CD4-positive, alpha-beta T cell treated with Interleukin-15 for 1 hour (primary cell): ENCODE results near the gene CST7.
"Not testable (repeated sequence)": the region's sequence is repeated elsewhere in the genome, so short reads cannot be mapped to it uniquely, and the experiment has no call there.

Experiments used
- DNase-seq: peaks from one replicate; pipeline ENCODE4 v3.0.0-alpha.2; 2020

Gene CST7, protein sequence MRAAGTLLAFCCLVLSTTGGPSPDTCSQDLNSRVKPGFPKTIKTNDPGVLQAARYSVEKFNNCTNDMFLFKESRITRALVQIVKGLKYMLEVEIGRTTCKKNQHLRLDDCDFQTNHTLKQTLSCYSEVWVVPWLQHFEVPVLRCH

DNA sequence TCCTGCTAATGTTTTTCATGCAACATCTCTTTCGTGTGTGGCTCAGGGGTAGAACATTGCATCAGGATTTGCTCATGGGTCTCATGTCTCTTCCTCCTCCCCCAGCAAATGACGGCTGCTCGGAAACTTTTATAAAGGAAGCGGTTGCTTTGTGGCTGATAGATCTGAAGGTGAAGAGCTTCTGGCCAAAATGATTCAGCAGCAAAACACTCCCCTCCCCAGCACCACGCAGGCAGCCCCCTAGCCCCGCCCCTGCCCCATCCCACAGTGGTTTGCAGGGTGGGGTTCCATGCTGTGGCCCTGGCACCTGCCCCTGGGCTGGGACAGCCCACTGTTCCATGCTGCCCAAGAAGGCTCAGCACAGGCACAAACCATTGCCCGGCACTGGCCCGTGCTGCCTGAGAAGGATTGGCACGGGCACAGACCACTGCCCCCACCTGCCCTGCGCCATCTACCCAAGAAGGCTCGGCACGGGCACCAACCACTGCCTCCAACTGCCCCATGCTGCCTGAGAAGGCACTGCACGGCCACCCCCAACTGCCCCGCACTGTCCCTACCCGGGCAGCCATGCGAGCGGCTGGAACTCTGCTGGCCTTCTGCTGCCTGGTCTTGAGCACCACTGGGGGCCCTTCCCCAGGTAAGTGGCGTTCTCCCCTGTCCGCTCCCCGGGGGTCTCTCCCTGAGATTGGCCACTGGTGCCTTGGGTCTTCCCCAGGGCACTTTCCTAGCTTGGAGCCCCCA, at the start of gene CST7:
TSS of gene CST7 (plus strand) at position 331 of the 741 bp plus-strand sequence. CDS start at position 568, 237 bp downstream.
- peak; percentile 85 for DNase-seq

DNA sequence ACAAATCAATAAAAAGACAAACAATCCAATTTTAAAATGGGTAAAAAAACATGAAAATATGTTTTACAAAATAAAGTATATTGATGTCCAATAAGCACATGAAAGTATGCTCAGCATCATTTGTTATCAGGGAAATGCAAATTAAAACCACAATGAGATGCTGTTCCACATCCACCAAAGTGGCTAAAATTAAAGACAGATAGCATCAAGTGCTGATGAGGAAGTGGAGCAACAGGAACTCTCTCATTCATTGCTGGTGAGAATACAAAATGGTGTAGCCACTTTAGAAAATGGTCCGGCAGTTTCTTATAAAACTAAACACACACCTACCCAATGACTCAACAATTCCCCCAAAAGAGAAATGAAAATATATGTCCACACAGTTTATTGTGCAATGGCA, 42.3 kb upstream of the CST7 start:
- no peak for DNase-seq

DNA sequence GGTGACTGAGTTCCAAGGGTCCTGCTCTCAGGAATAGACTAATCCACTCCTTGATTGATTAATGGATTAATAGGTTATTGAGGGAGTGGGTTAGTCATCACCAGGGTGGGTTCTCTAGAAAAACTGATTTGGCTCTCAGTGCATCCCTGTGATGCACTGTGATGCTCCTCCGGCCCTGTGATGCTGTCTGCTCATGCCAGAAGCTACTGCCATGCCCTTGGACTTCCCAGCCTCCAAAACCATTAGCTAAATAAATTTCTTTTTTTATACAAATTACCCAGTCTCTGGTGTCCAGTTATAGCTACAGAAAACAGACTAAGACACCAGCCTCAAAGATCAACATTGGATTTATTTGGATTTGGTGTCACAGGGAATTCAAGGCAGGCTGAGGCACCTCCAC, 40.4 kb upstream of the CST7 start:
- DNase-seq, result no peak

DNA sequence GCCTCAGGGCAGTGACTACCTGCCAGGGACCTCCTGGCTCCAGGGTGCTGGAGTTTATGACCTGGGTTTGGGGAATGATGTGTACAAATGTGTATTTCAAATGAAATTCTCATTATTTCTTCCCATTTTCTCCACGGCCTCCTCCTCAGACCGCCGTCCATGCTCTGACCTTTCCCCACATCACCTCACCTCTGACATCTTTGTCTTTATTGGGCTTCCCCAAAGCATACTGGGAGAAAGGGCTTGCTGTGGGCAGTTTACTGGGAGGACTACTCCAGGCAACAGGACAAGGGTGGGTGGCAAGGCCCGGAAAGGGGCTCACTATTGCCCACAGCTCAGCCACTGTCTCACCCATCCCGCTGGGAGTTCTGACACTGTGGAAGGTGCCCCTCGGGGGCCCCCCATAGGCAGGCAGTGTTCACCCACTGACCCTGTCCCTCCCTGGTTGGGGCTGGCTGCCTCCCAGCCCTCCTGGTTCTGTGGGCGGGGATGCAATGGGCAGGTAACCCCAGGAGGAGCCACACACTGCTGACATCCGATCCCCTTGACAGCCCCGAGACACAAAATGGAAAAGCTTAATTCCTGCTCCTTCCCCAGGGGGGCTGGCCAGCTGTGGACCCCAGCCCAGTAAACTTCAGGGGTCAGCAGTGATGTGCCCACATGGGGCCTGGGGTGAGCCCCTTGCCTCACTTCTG, 39.8 kb upstream of the CST7 start:
- no peak for DNase-seq

DNA sequence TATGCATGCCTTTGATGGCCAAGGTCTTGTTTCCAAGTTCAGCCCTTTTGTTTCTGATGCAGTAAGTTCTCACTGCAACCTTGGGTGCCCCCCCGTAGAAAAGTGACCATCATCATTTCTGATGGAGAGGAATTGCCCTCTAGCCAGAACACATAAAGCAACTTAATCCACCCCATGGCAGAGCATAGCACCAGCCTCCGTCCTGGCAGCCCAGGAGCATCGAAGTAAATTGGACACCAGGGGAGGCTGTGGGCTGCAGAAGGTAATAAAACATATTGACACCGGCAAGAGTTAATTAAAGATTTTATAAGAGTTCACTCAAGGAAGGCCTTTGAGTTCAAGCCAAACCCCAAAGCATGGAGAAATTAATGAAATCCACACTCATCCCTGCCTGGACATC, 39.2 kb upstream of the CST7 start:
- no peak for DNase-seq

DNA sequence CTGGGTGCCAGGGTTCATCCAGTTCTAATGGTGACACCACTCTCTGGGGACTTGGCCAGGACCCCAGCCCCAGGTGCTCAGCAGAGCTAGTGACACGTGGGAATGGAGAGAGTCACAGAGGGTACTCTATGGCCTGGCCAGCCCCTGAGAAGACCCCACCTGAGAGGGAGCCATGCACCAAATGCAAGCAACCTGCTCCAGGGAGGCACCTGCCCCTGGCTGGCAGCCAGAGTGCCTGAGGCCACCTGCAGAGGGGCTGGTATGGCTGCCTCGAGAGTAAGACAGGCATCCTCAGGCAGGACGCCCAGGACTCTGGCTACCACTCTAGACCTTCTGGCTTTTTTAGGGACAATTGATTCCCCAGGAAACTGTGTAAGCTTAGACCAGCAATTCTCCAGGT, 38.6 kb upstream of the CST7 start:
- DNase-seq, result no peak

DNA sequence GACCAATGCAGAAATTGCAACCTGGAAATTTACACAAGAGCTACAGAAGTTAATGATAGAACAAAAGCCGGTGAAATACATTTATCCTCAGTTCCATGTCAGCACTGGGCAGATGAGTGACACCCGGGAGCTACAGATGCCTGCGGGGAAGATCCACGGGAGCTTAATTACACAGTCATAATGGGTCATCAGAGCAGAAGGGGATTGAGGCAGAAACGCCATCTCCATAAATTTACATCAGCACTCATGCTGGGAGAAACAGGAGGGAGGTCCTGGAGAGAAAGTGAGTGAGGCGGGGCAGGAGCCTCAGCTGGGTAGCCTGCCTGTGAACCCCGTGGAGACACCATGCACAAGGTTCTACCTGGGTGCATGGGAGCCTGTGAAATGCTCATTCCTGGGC, 37.6 kb upstream of the CST7 start:
- no peak for DNase-seq

DNA sequence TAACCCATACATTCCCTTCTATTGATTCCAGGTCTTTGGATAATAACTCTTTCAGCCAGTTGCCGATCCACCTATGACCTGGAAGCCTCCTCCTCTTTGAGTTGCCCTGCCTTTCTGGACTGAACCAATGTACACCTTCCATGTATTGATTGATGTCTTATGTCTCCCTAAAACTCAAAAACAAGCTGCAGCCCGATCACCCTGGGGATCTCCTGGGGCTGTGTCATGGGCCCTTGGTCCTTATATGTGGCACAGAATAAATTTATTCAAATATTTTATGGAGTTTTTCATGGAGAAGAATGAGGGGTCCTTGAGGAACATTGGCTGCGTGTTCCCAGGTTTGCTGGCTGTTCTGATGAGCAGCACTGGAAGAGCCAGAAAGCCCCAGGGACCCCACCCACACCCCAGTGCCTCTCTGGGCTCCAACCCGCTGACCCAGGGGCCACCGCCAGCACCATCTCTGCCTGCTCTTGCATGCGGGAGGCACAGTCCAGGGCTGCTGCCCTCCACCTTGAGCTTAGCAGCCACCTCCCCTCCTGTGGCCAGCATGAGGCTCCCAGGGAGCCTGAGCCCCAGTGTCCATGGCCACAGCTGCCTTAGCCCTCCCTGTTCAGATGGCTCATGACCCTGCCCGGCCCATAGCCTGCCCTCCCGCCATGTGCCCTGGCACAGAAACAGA, 36.5 kb upstream of the CST7 start:
- no peak for DNase-seq

DNA sequence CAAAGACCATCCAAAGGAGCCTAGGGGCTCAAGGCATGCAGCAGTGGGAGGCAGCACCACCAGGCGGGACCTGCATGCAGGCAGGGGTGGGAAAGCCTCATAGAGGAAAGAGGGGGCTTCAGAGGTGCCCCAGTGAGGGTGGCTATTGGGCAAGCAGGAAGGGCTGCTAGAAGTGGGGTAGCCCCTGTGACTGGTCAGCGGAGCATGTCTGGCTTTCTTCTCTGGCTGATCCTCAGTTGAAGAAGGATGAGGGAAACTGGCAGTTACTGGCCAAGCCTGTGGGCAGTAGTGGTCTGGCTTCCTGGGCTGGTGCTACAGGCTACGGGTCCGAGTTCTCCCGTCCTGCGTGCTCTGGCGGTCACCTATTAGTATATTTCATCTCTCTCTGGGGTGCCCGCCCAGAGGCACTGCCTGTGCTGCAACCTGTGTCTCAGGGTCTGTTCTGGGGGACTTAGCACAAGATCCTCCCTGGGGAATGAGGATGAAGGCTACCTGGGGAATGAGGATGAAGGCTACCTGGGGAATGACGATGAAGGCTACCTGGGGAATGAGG, 35.9 kb upstream of the CST7 start:
- DNase-seq, result no peak

DNA sequence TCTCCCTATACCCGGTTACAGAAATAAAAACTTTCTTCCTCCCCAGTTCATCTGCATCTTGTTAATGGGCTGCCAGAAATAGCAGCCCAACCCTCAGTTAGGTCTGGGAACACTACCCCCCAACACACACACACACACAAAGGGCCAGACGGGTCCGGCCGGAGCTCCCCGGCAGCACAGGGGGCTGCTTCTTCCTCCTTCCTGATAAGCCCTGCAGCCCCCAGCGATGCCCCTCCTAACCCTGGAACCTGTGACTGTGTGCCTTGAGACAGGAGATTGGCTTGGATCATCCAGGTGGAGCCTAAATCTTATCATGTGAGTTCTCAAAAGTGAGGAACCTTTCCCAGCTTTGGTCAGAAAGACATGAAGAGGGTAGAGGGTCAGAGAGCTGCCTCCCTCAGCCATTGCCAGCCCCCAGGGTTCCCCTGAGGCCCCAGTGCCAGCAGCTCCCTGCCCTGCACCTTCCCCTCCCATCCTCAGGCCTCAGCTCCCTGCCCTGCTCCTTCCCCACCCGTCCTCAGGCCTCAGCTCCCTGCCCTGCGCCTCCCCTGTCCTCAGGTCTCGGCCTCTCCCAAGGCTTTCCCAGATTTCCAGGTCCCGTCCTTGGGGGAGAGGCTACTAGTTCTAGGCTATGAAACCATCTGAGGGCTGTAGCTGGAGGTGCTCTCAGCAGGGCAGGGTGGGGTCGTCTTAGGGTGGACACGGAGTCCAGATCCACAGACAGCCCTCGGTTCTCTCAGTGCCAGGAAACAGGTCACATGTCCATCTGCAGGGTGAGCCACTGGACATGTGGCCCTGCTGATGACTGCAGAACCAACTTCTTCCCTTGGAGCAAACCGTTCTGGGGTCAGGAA, 34.5 kb upstream of the CST7 start:
- DNase-seq, result no peak

DNA sequence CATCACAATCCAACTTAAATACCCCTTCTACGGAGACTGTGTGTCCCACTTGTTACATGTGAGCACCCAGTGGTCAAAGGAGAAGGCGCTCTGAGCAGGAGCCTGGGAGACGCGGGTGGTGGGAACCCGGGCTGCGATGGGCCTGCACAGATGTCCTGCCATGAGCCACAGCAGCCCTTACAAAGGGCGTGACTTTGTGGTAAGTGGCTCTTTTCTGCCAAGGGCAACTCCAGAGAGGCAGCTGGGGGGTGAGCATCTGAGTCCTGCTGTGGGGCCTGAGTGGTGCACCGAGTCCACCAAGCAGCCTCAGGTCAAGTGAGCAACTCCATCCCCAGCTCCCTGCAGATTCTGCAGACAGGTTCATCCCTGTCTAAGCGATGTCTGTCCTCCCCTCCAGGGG, 33.6 kb upstream of the CST7 start:
- no peak for DNase-seq

DNA sequence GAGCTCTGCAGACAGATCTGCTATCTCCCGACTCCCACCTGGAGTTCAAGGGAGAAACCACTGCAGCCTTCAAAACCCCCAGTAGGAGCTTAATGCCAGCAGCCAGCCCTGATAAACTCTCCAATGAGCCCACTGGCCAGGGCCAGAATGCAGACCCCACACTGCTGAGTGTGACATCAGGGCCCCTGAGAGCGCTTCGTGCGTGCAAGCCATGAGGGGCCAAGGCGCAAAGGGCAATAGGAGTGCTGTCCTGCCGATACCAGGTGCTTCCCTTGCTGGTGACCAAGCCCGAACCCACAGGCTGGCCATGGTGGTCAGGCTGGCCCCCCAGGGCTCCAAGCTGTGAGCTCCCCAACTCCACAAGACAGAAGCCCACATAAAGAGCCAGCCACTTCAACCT, 33.2 kb upstream of the CST7 start:
- no peak for DNase-seq

DNA sequence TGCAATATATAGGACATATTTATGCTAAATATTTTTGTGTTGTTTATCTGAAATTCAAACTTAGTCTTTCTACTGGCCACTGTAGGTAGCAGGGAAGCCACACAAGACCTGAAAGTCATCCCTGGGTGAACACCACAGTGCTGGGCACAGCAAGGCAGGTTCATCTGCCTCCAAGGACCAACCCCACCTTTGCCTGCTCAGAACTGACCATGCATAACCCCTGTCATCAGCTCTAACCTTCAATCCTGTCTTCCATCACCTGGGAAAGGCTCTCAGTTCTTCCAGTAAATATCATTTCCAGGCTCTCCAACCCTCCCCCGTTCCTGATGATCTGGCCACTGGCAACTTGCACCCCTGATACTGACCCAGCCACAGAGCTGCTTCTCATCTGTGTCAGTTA, 32.7 kb upstream of the CST7 start:
- no peak for DNase-seq

DNA sequence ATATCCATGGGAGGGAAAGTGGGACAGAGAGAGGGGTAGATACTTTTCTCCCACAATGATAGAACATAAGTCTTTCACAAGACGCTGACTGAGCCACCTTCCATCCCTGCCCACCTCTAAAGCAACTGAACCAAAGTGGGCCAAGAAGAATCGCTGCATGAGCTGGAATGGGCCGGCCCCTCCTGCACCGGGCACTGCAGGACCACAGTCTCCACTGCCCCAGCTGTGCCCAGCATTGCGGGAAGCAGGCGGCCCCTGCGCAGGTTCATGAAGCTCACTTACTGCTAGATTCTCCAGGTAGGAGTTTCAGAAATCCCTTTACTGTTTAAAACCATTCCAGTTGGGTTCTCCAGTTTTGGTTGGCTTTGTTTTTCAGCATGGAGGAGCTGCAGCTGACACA, 32.0 kb upstream of the CST7 start:
- DNase-seq, result no peak

DNA sequence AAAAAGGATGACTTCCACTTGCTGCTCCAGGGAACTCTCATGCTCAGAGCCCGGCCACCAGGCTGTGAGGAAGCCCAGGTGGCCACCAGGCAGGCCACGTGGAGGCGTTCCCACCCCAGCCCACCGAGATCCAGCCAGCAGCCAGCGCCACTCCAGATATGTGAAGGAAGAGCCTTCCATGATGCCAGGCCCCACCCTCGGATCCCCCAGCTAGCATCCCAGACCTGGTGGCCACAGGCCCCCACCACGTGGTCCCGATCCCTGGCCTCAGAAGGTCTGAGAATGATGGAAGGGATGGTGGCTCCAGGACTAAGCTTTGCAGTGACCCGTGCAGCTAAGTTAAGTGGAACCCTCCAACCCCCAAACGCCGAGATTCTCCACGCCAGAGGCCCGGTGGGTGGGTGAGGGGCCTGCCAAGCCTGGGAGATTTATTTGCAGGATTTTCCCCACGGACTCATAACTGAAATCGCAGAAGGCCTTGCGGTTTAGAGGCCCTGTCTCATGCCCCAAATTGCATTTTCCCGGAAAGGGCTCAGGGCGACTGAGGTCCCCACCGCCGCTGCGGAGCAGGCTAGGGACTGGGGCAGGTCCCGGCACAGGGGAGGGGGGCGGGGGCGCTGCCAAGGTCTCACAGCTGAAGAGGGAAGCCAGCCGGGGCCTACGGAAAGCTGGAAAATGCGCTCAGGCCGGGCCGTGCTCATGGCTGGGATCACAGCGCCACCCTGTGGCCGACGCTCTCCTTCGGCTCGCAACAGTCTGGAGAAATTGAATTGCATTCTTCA, 31.1 kb upstream of the CST7 start:
- no peak for DNase-seq

DNA sequence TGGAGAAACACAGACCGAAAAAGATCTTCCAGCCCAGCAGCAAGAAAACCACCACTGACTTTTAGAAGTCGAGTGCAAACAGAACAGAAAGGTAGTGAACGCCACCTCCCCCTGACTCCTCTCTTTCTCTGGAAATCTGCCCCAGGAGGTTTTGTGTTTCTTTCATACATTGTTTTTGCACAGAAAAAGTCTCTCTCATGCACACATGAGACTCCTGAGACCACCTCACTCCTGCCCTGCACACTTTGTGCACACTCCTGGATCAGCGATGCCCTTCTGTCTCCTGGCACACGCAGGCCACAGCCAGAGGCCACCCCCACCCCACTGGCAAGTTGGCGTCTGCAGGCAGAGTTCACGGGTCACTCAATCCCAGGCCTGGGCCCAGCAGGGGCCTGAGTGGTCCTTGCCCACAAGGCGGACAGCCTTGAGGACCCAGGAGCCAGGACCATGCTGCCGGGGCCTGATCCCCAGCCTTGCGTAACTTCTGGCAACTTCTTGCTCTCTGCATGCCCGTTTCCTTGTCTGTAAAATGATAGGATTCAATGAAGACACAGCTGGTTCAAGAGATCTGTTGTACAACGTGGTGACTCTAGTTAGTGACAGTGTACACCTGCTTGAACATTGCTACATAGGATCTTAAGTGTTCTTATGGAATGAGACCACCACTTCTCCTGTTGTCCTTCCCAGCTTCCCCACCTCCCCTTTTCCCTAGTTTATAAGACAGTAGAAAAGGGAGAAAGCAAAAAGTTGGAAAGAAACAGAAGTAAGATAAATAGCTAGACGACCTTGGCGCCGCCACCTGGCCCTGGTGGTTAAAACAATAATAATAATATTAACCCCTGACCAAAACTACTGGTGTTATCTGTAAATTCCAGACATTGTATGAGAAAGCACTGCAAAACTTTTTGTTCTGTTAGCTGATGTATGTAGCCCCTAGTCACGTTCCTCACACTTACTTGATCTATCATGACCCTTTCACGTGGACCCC, 30.2 kb upstream of the CST7 start:
- DNase-seq, result no peak

DNA sequence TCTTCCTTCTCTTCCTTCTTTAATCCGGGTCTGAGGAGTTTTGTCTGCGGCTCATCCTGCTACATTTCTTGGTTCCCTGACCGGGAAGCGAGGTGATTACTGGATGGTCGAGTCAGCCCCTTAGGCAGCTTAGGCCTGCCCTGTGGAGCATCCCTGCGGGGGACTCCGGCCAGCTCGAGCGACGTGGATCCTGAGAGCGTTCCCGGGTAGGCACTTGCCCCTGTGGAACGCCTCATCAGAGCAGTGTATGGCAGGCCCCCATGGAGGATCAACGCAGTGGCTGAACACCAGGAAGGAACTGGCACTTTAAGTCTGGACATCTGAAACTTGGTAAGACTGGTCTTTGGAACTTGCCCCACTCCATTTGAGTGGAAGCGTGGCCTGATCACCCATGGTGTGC, 29.4 kb upstream of the CST7 start:
- not testable (repeated sequence) for DNase-seq

DNA sequence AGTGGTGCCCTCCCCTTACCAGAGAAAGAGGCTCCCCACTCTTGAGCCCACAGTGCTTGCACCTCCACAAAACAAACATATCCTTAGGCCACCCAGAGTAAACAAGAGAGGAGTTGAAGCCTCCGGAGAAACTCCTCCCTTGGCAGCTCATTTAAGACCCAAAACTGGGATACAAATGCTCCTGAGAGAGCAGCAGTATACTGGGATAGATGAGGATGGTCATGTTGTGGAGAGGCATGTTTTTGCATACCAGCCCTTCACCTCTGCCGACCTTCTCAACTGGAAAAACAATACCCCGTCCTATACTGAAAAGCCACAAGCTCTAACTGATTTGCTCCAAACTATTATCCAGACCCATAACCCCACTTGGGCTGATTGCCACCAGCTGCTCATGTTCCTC, 28.4 kb upstream of the CST7 start:
- not testable (repeated sequence) for DNase-seq

DNA sequence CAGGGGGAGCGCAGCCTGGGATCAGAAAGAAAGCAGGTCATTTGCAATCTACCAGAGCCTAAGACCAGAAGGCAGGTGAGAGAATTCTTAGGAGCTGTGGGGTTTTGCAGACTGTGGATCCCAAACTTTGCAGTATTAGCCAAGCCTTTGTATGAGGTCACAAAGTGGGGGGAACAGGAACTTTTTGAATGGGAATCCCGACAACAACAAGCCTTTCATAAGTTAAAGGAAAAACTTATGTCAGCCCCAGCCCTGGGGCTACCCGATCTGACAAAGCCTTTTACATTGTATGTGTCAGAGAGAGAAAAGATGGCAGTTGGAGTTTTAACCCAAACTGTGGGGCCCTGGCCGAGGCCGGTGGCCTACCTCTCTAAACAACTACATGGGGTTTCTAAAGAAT, 19.8 kb upstream of the CST7 start:
- DNase-seq, result not testable (repeated sequence)
